ENCODE measurements around the gene EMX1. TPM values are rescaled to one million over a fixed set of nuclear protein-coding genes. Genes with fewer than 3 reads are reported as not detected.

The EMX1 gene
- total RNA-seq, 4 donors from 2014 or later = not detected

GRCh38 chr2:72889991-72890390, 27.3 kb upstream of the EMX1 start:
- H3K4me1 ChIP-seq = peaks cover 24 to 35% (median 30%) of the 10 kb centered on the region in 4 donors
- 94% methylated on average over 4 of the region's 4 CpGs for WGBS
- intact Hi-C loops (cut with DNase I) = loop anchor here (5.0 to 10.0 kb wide), 2 partner anchors 82 to 185 kb away; partner anchors contain the start of gene SFXN5
- TF ChIP-seq, protein P1, sequence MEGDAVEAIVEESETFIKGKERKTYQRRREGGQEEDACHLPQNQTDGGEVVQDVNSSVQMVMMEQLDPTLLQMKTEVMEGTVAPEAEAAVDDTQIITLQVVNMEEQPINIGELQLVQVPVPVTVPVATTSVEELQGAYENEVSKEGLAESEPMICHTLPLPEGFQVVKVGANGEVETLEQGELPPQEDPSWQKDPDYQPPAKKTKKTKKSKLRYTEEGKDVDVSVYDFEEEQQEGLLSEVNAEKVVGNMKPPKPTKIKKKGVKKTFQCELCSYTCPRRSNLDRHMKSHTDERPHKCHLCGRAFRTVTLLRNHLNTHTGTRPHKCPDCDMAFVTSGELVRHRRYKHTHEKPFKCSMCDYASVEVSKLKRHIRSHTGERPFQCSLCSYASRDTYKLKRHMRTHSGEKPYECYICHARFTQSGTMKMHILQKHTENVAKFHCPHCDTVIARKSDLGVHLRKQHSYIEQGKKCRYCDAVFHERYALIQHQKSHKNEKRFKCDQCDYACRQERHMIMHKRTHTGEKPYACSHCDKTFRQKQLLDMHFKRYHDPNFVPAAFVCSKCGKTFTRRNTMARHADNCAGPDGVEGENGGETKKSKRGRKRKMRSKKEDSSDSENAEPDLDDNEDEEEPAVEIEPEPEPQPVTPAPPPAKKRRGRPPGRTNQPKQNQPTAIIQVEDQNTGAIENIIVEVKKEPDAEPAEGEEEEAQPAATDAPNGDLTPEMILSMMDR (IDR thresholded peaks at IDR 0.05) = no peak
- no peak overlapping the region for H3K27ac ChIP-seq (replicated peaks in 1 of 4)
- H3K27me3 ChIP-seq = peaks cover 0 to 15% (median 0%) of the 10 kb centered on the region in 4 donors
- peaks cover 0 to 4% (median 0%) of the 10 kb centered on the region in 4 donors for H3K9me3 ChIP-seq
- DNase-seq (ENCODE audit: extremely low spot score) = no peak
- peaks cover 9 to 26% (median 16%) of the 10 kb centered on the region in 4 donors for H3K36me3 ChIP-seq
- H3K4me3 ChIP-seq = no peak overlapping the region

DNA sequence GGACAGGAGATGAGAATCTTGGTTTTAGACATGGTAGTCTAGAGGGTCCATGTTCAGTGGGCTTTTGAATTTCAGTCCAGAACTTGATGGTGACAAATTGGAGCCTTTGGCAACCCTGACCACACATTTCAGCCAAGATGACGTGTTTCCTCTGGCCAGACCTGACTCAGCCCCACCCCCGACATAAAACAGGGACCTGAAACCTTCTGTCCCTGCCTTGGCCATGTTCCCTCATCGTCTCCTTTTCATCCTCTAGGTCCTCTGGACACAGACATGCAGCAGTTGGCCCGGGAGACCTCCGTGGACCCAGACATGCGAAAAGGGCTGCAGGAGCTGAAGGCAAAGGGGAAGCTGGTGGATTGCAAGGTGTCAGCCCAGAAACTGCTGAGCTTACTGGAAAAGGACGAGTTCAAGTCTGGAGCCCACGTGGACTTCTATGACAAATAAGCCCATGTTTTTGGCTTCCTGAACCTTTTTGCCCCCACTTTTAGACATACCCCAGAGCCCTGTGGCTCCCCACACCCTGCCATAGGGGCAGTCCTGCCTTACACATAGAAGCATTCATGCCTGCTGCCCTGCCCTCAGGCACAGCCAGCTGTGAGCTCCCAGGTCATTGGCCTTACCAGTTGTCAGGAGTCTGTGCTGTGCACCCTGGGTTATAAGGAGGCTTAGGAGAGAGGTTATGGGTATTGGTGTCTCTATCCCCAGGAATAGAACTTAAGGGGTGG, 26.1 kb upstream of the EMX1 start:
- Histone ChIP-seq H3K4me3 (no peak overlapping the region), H3K27me3 (peaks cover 0 to 25% (median 0%) of the 10 kb centered on the region in 4 donors), H3K36me3 (peaks cover 9 to 26% (median 16%) of the 10 kb centered on the region in 4 donors), H3K9me3 (peaks cover 0 to 4% (median 0%) of the 10 kb centered on the region in 4 donors), H3K4me1 (peaks cover 33 to 46% (median 39%) of the 10 kb centered on the region in 4 donors), H3K27ac (replicated peaks in 1 of 4) (no peak overlapping the region)
- intact Hi-C loops (cut with DNase I) = loop anchor here (5.0 to 10.0 kb wide), 2 partner anchors 81 to 184 kb away; partner anchors contain the start of gene SFXN5
- 79% methylated on average over 6 of the region's 8 CpGs for WGBS
- TF ChIP-seq POLR2A (IDR thresholded peaks at IDR 0.05; ENCODE audit: low read depth) = no peak
- no peak for TF ChIP-seq POLR2AphosphoS5 (IDR thresholded peaks at IDR 0.05)
- TF ChIP-seq, protein P1 (IDR thresholded peaks at IDR 0.05) = no peak
- no peak for TF ChIP-seq EP300 (IDR thresholded peaks at IDR 0.05)
- no peak for DNase-seq (ENCODE audit: extremely low spot score)

GRCh38 chr2:72892506-72893173, 24.7 kb upstream of the EMX1 start:
- intact Hi-C loops (cut with DNase I) = loop anchor here (5.0 to 10.0 kb wide), 2 partner anchors 80 to 182 kb away; partner anchors contain the start of gene SFXN5
- no peak overlapping the region for H3K4me3 ChIP-seq
- H3K36me3 ChIP-seq = peaks cover 9 to 26% (median 16%) of the 10 kb centered on the region in 4 donors

DNA sequence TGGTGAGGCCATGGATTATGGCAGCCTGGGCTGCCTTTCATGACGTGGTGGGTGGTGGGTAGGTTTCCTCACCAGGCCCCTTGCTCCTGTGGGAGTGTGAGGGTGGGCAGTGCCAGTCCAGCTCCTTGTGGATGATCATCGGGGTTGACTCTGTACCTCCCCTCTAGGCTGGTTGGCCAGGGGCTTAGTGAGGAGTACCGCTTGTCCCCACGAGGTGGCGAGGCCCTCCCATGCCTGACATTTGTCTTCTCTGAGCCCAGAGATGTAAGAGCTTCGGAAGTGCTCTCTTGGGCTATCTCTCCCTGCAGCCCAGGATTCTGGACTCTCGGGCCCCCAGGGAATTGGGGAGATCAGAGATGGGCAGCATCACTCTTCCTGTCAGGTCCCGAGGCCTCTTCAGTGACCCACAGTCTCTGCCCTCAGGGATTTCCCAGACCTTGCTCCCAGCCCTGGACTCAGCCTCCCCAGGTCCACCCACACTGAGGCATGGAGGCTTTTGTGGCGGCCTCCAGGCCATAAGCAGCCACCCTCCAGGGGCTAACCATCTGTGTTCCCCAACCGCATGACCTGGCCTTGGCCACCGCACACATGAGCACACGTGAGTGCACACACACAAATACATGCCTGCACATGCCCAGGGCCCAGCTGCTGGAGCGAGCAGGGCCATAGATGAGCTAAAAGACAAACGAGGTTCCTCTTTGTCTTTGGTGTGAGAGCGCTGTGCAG, 23.6 kb upstream of the EMX1 start:
- H3K27me3 ChIP-seq = peaks cover 0 to 42% (median 0%) of the 10 kb centered on the region in 4 donors
- no peaks in the 10 kb centered on the region for H3K9me3 ChIP-seq
- 49% methylated on average over 10 of the region's 15 CpGs for WGBS
- H3K36me3 ChIP-seq = peaks cover 9 to 26% (median 16%) of the 10 kb centered on the region in 4 donors
- H3K4me3 ChIP-seq = no peak overlapping the region
- H3K4me1 ChIP-seq = peaks cover 15 to 31% (median 22%) of the 10 kb centered on the region in 4 donors
- no peak overlapping the region for H3K27ac ChIP-seq (replicated peaks in 1 of 4)
- TF ChIP-seq, protein P1 (IDR thresholded peaks at IDR 0.05) = peak; percentile 17 to 47 (median 33)
- no peak for TF ChIP-seq POLR2AphosphoS5 (IDR thresholded peaks at IDR 0.05)
- intact Hi-C loops (cut with DNase I) = loop anchor here (5.0 to 10.0 kb wide), 2 partner anchors 79 to 181 kb away; partner anchors contain the start of gene SFXN5
- no peak for DNase-seq (ENCODE audit: extremely low spot score)

More at GRCh38 chr2:72892506-72893173, 24.7 kb upstream of the EMX1 start:
- no peak for TF ChIP-seq EP300 (IDR thresholded peaks at IDR 0.05)
- no peak for TF ChIP-seq POLR2AphosphoS5 (IDR thresholded peaks at IDR 0.05)
- TF ChIP-seq, protein P1 (IDR thresholded peaks at IDR 0.05) = peak; percentile 61 to 74 (median 64)
- no peak for DNase-seq (ENCODE audit: extremely low spot score)
- H3K9me3 ChIP-seq = no peaks in the 10 kb centered on the region
- WGBS = 13% methylated on average over 7 of the region's 11 CpGs
- H3K27ac ChIP-seq (replicated peaks in 1 of 4) = no peak overlapping the region
- H3K4me1 ChIP-seq = peaks cover 25 to 40% (median 32%) of the 10 kb centered on the region in 4 donors
- peaks cover 0 to 31% (median 0%) of the 10 kb centered on the region in 4 donors for H3K27me3 ChIP-seq

Data from esophagus muscularis mucosa (tissue), 4 donors.